K562 (cell line): ENCODE data around the gene DCAF16. TPM values are rescaled to one million over a fixed set of nuclear protein-coding genes. Genes with fewer than 3 reads are reported as not detected.

Experiments
- ATAC-seq: fragments of 200-7000 bp; cut with Tn5 transposase; 3 replicates; pipeline ENCODE4 v1.9.1; 2020; ENCODE audit warnings: moderate library complexity
- BruUV-seq: library from RNA; stranded (reverse); fragments of 400-500 nt; replicated peaks from 2 replicates; lab custom pipeline; 2021; lab: Mats Ljungman, UMichigan
- CTCF ChIA-PET: fragments of 300-600 bp; formaldehyde crosslinking; extraction: SDS; loops from one replicate; lab custom pipeline; 2021; ENCODE audit warnings: low intra/inter-chr PET ratio; lab: Yijun Ruan, JAX
- POLR2A ChIA-PET: fragments of 300-600, 350-650 bp; sonication (Branson Sonifier 250); formaldehyde crosslinking; extraction: SDS; loops from one replicate; lab custom pipeline; 2021; ENCODE audit warnings: antibody characterized with exemption, inconsistent platforms; lab: Yijun Ruan, JAX
- DNase-seq, 4 experiments: peaks; one replicate each; pipeline versions ENCODE4 v3.0.0 to v3.0.0-alpha.2; 2011 to 2018; ENCODE audit warnings: low spot score in 3 of 4, mixed read lengths in 3 of 4; ENCODE audit errors: extremely low read depth in 1 of 4
- FAIRE-seq: peaks from 2 replicates; lab custom pipeline; 2011; peaks lifted over from hg19 to GRCh38; lab: Jason Lieb, UNC
- H2AFZ ChIP-seq: 2 replicates; pipeline ENCODE4 v1.6.0; 2011; ENCODE audit warnings: low read depth, low read length, control low read depth, inconsistent platforms
- H3K27ac ChIP-seq: fragments of 200-600 bp; 3 replicates; pipeline ENCODE4 v1.8.0; 2011; ENCODE audit warnings: low read depth, mild to moderate bottlenecking, control low read depth, inconsistent platforms, low read length, moderate library complexity, mixed read lengths; ENCODE audit errors: extremely low read depth
- H3K27me3 ChIP-seq, 2 experiments: fragments of 300-600 bp in 1 of 2; 2 replicates in 1 of 2; 3 replicates in 1 of 2; pipeline versions ENCODE4 v1.6.0 to v1.8.0; 2011; ENCODE audit warnings: inconsistent platforms in 2 of 2, low read length in 2 of 2, mild to moderate bottlenecking in 1 of 2, mixed read lengths in 1 of 2, moderate library complexity in 1 of 2; ENCODE audit not compliant: control insufficient read depth in 2 of 2, insufficient read depth in 2 of 2
- H3K36me3 ChIP-seq: fragments of 300-600 bp; 3 replicates; pipeline ENCODE4 v1.8.0; 2011; ENCODE audit warnings: mild to moderate bottlenecking, low read length, inconsistent platforms; ENCODE audit not compliant: control insufficient read depth, insufficient read depth
- H3K4me1 ChIP-seq, 2 experiments: fragments of 200-600 bp in 1 of 2; replicated peaks in 1 of 2; 2 replicates in 1 of 2; 3 replicates in 1 of 2; pipeline versions ENCODE4 v1.5.1 to v1.8.0; 2011; ENCODE audit warnings: inconsistent platforms in 2 of 2, low read length in 2 of 2, mild to moderate bottlenecking in 1 of 2, mixed read lengths in 1 of 2, moderate library complexity in 1 of 2; ENCODE audit not compliant: control insufficient read depth in 2 of 2, insufficient read depth in 2 of 2
- H3K4me2 ChIP-seq: 2 replicates; pipeline ENCODE4 v1.6.1; 2011; ENCODE audit warnings: low read length, control low read depth, inconsistent platforms, mixed read lengths; ENCODE audit not compliant: insufficient read depth
- H3K4me3 ChIP-seq: fragments of 200-600 bp; sonication (generic), shearing (Covaris generic); 2 replicates; pipeline ENCODE4 v1.5.1; 2016; ENCODE audit warnings: control low read depth, inconsistent platforms
- H3K79me2 ChIP-seq: fragments of 200-600 bp; 3 replicates; pipeline ENCODE4 v1.8.0; 2011; ENCODE audit warnings: low read length, inconsistent platforms; ENCODE audit not compliant: control insufficient read depth, insufficient read depth
- H3K9ac ChIP-seq, 2 experiments: 2 replicates each; pipeline versions ENCODE4 v1.6.0 to v1.6.1; 2011; ENCODE audit warnings: low read depth in 2 of 2, low read length in 2 of 2, control low read depth in 1 of 2, inconsistent platforms in 1 of 2, mild to moderate bottlenecking in 1 of 2, mixed read lengths in 1 of 2; ENCODE audit not compliant: insufficient read depth in 1 of 2
- H3K9me1 ChIP-seq: one replicate; pipeline ENCODE4 v1.6.0; 2011; ENCODE audit warnings: inconsistent platforms, mild to moderate bottlenecking, low read length, moderate library complexity; ENCODE audit not compliant: control insufficient read depth, insufficient read depth
- H3K9me3 ChIP-seq: replicated peaks from 2 replicates; pipeline ENCODE4 v1.5.1; 2011; ENCODE audit warnings: low read depth, low read length, inconsistent platforms; ENCODE audit not compliant: control insufficient read depth, insufficient read depth
- H4K20me1 ChIP-seq: replicated peaks from 2 replicates; pipeline ENCODE4 v1.6.1; 2011; ENCODE audit warnings: low read length, inconsistent platforms, mixed read lengths; ENCODE audit not compliant: control insufficient read depth, insufficient read depth
- C11orf30 ChIP-seq: fragments of 450-650 bp; IDR thresholded peaks from 2 replicates; pipeline ENCODE4 v1.6.1; 2016; ENCODE audit warnings: low read depth, mild to moderate bottlenecking
- CAMTA2 ChIP-seq: fragments of 250-450 bp; sonication (Bioruptor Pico); conservative IDR thresholded peaks from 2 replicates; pipeline ENCODE4 v1.5.1; 2022
- CEBPG ChIP-seq, 3 experiments: fragments of 200-800 bp in 1 of 3; sonication (Bioruptor generic) in 1 of 3; sonication (generic) in 1 of 3; formaldehyde crosslinking in 1 of 3; IDR thresholded peaks in 2 of 3; conservative IDR thresholded peaks in 1 of 3; 2 replicates each; pipeline versions ENCODE4 v1.6.1 to v1.8.0; 2016 to 2022; ENCODE audit warnings: missing compliant biosample characterization in 2 of 3, missing genetic modification characterization in 2 of 3, mild to moderate bottlenecking in 1 of 3, missing genetic modification reagents in 1 of 3
- HDAC3 ChIP-seq: fragments of 450-650 bp; IDR thresholded peaks from 2 replicates; pipeline ENCODE4 v1.6.1; 2018; ENCODE audit warnings: borderline replicate concordance, mild to moderate bottlenecking, moderate library complexity; ENCODE audit not compliant: partially characterized antibody
- HMGN3 ChIP-seq: IDR thresholded peaks from 2 replicates; pipeline ENCODE4 v1.6.1; 2011; ENCODE audit warnings: borderline replicate concordance, low read depth, mild to moderate bottlenecking, mixed read lengths, low read length; ENCODE audit not compliant: insufficient read length; ENCODE audit errors: extremely low read depth
- IRF2 ChIP-seq: sonication (generic); formaldehyde crosslinking; IDR thresholded peaks from 2 replicates; pipeline ENCODE4 v1.8.1; 2022; ENCODE audit warnings: mild to moderate bottlenecking, missing genetic modification reagents
- KHSRP ChIP-seq: fragments of 450-650 bp; IDR thresholded peaks from 2 replicates; pipeline ENCODE4 v1.6.1; 2017
- NFE2 ChIP-seq: IDR thresholded peaks from 2 replicates; pipeline ENCODE4 v1.6.1; 2014; ENCODE audit warnings: antibody characterized with exemption, low read depth
- PHF20 ChIP-seq: fragments of 450-650 bp; IDR thresholded peaks from 2 replicates; pipeline ENCODE4 v1.6.1; 2018; ENCODE audit not compliant: partially characterized antibody
- RREB1 ChIP-seq: fragments of 250-450 bp; sonication (Bioruptor Pico); IDR thresholded peaks from 2 replicates; pipeline ENCODE4 v1.4.0; 2020
- SAP30 ChIP-seq: fragments of 200-600 bp; sonication (generic); IDR thresholded peaks from 2 replicates; pipeline ENCODE4 v1.6.1; 2012; ENCODE audit warnings: borderline replicate concordance, low read depth, mild to moderate bottlenecking, moderate library complexity, low read length, control low read depth, inconsistent platforms; ENCODE audit not compliant: insufficient read depth, poor library complexity, severe bottlenecking
- TAL1 ChIP-seq: fragments of 450-650 bp; IDR thresholded peaks from 2 replicates; pipeline ENCODE4 v1.6.1; 2016; ENCODE audit warnings: mild to moderate bottlenecking
- TARDBP ChIP-seq: fragments of 450-650 bp; IDR thresholded peaks from 2 replicates; pipeline ENCODE4 v1.6.1; 2016
- THRAP3 ChIP-seq: fragments of 450-650 bp; IDR thresholded peaks from 2 replicates; pipeline ENCODE4 v1.6.1; 2016; ENCODE audit warnings: mild to moderate bottlenecking, inconsistent platforms, borderline replicate concordance
- ZNF232 ChIP-seq: sonication (generic); formaldehyde crosslinking; IDR thresholded peaks from 2 replicates; pipeline ENCODE4 v1.8.0; 2022; ENCODE audit warnings: mild to moderate bottlenecking, missing genetic modification reagents
- ZNF77 ChIP-seq: fragments of 250-450 bp; sonication (Bioruptor Pico); IDR thresholded peaks from 2 replicates; pipeline ENCODE4 v1.5.0; 2020
- WGBS: fragments of 100-300 bp; shearing (Covaris generic); methylation state at CpG from one replicate; pipeline ENCODE4 v1.1.6; 2016; ENCODE audit warnings: low coverage, mixed read lengths; ENCODE audit not compliant: insufficient coverage; ENCODE audit errors: missing lambda C conversion rate; 5-methylcytosine and 5-hydroxymethylcytosine counted together
- in situ Hi-C: fragments of 300-500 bp; cut with MboI; formaldehyde crosslinking; loops from 4 replicates; pipeline ENCODE4 v1.15.0; 2018; ENCODE audit warnings: inconsistent platforms, mixed read lengths
- intact Hi-C: fragments of 100-400 bp; cut with micrococcal nuclease; formaldehyde crosslinking; loops from 2 replicates; pipeline ENCODE4 v1.14.2; 2022
- polyA plus RNA-seq, 8 experiments: library from polyadenylated mRNA; depleted of rRNA in 4 of 8; stranded (reverse) in 5 of 8; unstranded in 3 of 8; fragments of >200 nt; fragmentation: Nextera tagmentation in 2 of 8; fragmentation: Illumina TruSeq in 1 of 8; extraction: Ambion mirVana in 2 of 8; extraction: Trizol in 1 of 8; gene quantifications; 2 replicates each; pipeline versions ENCODE4 v1.2.1 to v1.2.3, GENCODE V29; 2011 to 2014; ENCODE audit warnings: inconsistent platforms in 1 of 8, missing spikeins in 1 of 8
- total RNA-seq, 7 experiments: library from RNA; depleted of rRNA in 6 of 7; stranded (reverse); fragments of >200 nt in 6 of 7; fragmentation: Illumina TruSeq in 2 of 7; extraction: Trizol in 2 of 7; gene quantifications; 2 replicates each; pipeline versions ENCODE4 v1.2.1 to v1.2.3, GENCODE V29; 2011 to 2021; ENCODE audit warnings: low replicate concordance in 1 of 7

DCAF16 gene
- total and polyA plus RNA-seq, 9 of the 15 experiments (the other 6 are each of a cell fraction or from before 2014, with no cell fraction given) = 20.5 to 82.8 (median 67.8) TPM

DNA sequence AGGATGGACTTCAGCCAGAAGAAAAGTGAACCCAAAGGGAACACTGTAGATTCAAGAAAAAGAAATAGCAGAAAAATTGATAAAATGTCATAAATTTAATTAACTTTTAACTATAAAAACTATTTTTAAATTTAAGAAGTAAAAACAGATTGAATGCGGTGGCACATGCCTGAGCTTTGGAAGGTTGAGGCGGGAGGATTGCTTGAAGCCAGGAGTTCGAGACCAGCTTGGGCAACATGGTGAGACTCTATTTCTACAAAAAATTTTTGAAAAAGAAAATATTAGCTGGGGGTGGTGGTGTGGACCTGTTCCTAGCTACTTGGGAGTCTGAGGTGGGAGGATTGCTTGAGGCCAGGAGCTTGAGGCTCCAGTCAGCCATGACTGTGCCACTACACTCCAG lies 32.1 kb downstream of the DCAF16 start:
- FAIRE-seq (no peak), ATAC-seq (no peak)
- H2AFZ ChIP-seq = no peak overlapping the region
- H3K4me2 ChIP-seq = no peak overlapping the region
- CTCF ChIA-PET = no interaction called here
- BruUV-seq = no TSS peak
- no peak overlapping the region for H3K27ac ChIP-seq
- H3K27me3 ChIP-seq = peaks cover 13 to 37% of the 10 kb centered on the region in 2 experiments; a peak in 4 of 5 replicates
- no peaks in the 10 kb centered on the region for H3K79me2 ChIP-seq
- no peaks in the 10 kb centered on the region for H3K9me3 ChIP-seq
- no peak overlapping the region for H3K4me3 ChIP-seq
- no peaks in the 10 kb centered on the region for H4K20me1 ChIP-seq
- POLR2A ChIA-PET = interaction anchor here (0.8 kb wide), 1 partner anchor 21 kb away, joined by 3 read pairs; no protein-coding TSS in a partner anchor
- in situ Hi-C loops = no loop called here
- WGBS = 3% methylated on average over 3 of the region's 3 CpGs
- intact Hi-C loops = no loop called here
- H3K9me1 ChIP-seq = no peaks in the 10 kb centered on the region
- H3K4me1 ChIP-seq = peaks cover 0 to 12% of the 10 kb centered on the region in 2 experiments; a peak in 1 of 5 replicates
- TF ChIP-seq CAMTA2 (no peak), TARDBP (no peak), HDAC3 (no peak), ZNF232 (no peak), TAL1 (no peak), NFE2 (no peak), KHSRP (no peak), RREB1 (CRISPR knock-in tag) (no peak), IRF2 (CRISPR knock-in tag) (no peak), HMGN3 (no peak), ZNF77 (CRISPR knock-in tag) (no peak), C11orf30 (no peak), THRAP3 (no peak), PHF20 (no peak), CEBPG (CRISPR knock-in tag; IDR thresholded peaks at IDR 0.05) (no peak), CEBPG (tag; conservative IDR thresholded peaks at IDR 0.05 in 1 of 2, IDR thresholded peaks at IDR 0.05 in 1 of 2) (no peak), SAP30 (no peak)
- TF ChIP-seq, all 486 proteins: peak for 0
- DNase-seq = no peak
- Histone ChIP-seq H3K9ac (no peak overlapping the region), H3K36me3 (no peaks in the 10 kb centered on the region)
